ENCODE measurements around the gene C17orf75.
"Not testable (repeated sequence)": the region's sequence is repeated elsewhere in the genome, so short reads cannot be mapped to it uniquely, and the experiment has no call there.

Gene C17orf75, protein sequence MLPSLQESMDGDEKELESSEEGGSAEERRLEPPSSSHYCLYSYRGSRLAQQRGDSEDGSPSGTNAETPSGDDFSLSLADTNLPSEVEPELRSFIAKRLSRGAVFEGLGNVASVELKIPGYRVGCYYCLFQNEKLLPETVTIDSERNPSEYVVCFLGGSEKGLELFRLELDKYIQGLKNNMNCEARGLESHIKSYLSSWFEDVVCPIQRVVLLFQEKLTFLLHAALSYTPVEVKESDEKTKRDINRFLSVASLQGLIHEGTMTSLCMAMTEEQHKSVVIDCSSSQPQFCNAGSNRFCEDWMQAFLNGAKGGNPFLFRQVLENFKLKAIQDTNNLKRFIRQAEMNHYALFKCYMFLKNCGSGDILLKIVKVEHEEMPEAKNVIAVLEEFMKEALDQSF

DNA sequence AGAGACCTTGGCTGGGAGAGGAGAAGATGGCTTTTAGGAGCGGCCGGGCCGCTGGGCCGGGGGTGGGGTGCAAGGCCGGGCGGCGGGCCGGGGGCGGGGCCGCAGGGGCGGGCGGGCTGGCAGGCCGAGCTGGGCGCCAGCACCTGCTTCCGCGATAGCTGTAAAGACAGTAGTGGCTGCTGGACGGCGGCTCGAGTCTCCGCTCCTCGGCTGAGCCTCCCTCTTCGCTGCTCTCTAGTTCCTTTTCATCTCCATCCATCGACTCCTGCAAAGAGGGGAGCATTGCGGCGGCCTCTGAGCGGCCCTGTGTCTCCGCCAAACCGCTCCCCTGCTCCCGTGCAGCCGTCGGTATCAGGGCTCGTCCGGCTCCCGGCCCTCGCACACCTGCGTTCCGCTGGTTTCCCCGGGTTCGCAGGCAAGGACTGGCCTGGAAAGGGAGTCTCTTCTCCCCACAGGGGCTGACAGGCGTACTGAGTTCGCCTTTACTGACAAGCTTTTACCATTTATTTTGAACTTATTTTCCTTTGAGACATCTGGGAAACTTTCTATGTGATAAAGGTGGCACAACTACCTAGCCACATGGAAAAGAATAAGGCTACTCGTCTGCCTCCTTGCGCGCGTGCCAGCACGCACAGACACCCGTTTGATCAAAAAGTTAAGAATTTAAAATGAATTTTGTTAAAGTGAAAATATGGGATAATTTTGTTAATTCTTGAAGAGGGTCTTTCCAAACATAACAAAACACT is at the start of gene C17orf75:
TSS of gene C17orf75 (minus strand) at position 317 of the 746 bp plus-strand sequence. CDS start at position 283, 34 bp downstream.
- Histone ChIP-seq H3K9me3 (ENCODE audit: control insufficient read depth, low read length) (no peaks in the 10 kb centered on the region), H3K4me3 (ENCODE audit: low read length) (peak within 1 kb of the TSS; percentile 81), H3K27me3 (replicated peaks; ENCODE audit: control insufficient read depth, insufficient read depth, low read length) (no peaks in the 10 kb centered on the region), H3K36me3 (ENCODE audit: control insufficient read depth, insufficient read depth, low read length, severe bottlenecking) (no peaks in the 10 kb centered on the region), H3K9ac (ENCODE audit: low read length) (peak within 1 kb of the TSS; percentile 82), H3K4me1 (ENCODE audit: control insufficient read depth, insufficient read depth, low read length) (peaks cover 9% of the 10 kb centered on the region)
- peak; percentile 73 for DNase-seq (ENCODE audit: low read depth)

DNA sequence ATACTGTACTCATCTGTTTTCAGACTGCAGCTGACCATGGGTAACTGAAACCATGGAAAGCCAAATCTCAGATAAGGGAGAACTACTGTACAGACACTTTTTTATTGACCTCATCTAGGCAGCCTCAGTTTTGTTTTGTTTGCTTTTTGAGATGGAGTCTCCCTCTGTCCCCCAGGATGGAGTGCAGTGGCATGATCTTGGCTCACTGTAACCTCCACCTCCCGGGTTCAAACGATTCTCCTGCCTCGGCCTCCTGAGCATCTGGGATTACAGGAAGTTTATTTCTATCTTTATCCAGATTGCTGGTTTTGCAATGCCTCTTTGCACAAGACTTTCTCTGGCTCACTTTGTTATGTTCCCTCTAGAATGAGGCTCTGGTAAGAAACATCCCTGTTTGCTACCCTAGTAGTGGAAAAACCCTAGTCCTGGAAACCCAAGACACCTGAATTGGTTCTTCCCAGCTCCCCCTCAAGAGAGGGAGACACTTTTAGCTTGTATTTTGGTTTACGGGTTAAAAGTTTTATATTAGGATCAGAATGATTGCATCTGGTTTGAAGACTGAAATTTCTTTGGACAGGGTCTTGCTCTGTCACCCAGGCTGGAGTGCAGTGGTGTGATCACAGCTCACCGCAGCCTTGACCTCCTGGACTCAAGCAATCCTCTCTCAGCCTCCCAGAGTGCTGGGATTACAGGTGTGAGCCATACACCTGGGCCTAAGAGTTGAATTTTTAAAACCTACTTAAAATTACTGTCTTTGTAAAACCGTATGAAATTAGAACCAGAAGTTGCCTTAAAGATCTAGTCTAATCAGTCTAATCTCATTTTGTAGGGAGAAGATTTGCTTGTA is 46.9 kb upstream of the C17orf75 start:
- H3K36me3 ChIP-seq (ENCODE audit: control insufficient read depth, insufficient read depth, low read length, severe bottlenecking) = peaks cover 38% of the 10 kb centered on the region
- H3K9me3 ChIP-seq (ENCODE audit: control insufficient read depth, low read length) = no peaks in the 10 kb centered on the region
- no peak overlapping the region for H3K4me3 ChIP-seq (ENCODE audit: low read length)

DNA sequence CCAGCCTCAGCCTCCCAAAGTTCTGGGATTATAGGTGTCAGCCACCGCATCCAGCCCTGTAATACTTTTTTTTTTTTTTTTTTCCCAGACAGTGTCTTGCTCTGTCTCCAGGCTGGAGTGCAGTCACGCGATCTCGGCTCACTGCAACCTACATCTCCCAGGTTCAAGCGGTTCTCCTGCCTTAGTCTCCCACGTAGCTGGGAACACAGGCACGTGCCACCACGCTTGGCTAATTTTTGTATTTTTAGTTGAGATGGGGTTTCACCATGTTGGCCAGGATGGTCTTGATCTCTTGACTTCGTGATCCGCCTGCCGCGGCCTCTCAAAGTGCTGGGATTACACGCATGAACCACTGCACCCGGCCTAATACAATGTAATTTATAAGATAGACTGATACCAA is 46.2 kb upstream of the C17orf75 start:
- H3K4me3 ChIP-seq (ENCODE audit: low read length); H3K9me3 ChIP-seq (ENCODE audit: control insufficient read depth, low read length); H3K9ac ChIP-seq (ENCODE audit: low read length); DNase-seq (ENCODE audit: low read depth); H3K27me3 ChIP-seq (replicated peaks; ENCODE audit: control insufficient read depth, insufficient read depth, low read length): not testable (repeated sequence)
- Histone ChIP-seq H3K4me1 (ENCODE audit: control insufficient read depth, insufficient read depth, low read length) (peaks cover 13% of the 10 kb centered on the region), H3K36me3 (ENCODE audit: control insufficient read depth, insufficient read depth, low read length, severe bottlenecking) (peaks cover 45% of the 10 kb centered on the region)

More for the DNA sequence above, 46.9 kb upstream of the C17orf75 start:
- H3K27me3 ChIP-seq (replicated peaks; ENCODE audit: control insufficient read depth, insufficient read depth, low read length) = no peaks in the 10 kb centered on the region
- H3K4me1 ChIP-seq (ENCODE audit: control insufficient read depth, insufficient read depth, low read length) = peaks cover 13% of the 10 kb centered on the region
- no peak overlapping the region for H3K9ac ChIP-seq (ENCODE audit: low read length)
- peak; percentile 4 for DNase-seq (ENCODE audit: low read depth)

DNA sequence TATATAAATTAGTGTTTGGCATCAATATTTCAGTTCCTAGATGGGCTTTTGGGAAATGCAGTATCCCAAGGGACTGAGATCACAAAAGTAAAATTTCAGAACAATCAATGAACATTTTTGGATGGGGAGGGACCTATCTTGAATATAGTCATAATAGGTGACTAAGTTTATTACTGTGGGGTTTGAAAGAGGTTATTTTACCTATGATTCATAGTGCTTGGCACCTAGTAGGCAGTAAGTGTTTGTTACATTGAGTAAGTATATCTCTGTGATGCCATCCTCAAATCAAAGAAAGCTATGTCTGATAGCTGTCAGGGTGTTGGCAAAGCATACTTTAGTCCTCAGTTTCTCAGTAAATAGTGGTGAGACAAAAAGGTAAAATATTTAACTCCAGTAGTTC is 44.9 kb upstream of the C17orf75 start:
- Histone ChIP-seq H3K9ac (ENCODE audit: low read length) (no peak overlapping the region), H3K9me3 (ENCODE audit: control insufficient read depth, low read length) (no peaks in the 10 kb centered on the region), H3K27me3 (replicated peaks; ENCODE audit: control insufficient read depth, insufficient read depth, low read length) (no peaks in the 10 kb centered on the region), H3K4me3 (ENCODE audit: low read length) (no peak overlapping the region), H3K4me1 (ENCODE audit: control insufficient read depth, insufficient read depth, low read length) (peaks cover 13% of the 10 kb centered on the region), H3K36me3 (ENCODE audit: control insufficient read depth, insufficient read depth, low read length, severe bottlenecking) (peaks cover 58% of the 10 kb centered on the region)
- no peak for DNase-seq (ENCODE audit: low read depth)

DNA sequence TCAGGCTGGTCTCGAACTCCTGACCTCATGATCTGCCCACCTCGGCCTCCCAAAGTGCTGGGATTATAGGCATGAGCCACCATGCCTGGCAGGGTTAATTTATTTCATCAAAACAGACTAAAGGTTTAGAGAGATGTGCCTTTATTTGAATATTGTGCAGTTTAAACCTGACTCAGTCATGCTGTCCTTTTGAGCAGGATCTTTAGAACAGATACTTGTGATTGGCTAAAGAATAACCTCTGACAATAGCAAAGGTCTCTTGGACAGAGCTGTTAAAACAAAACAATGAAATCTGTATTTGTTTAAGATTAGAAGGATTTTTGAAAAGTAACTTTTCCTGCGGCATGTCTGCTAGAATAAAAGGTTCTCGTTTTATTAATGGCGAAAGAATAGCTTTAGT is 44.0 kb upstream of the C17orf75 start:
- no peaks in the 10 kb centered on the region for H3K9me3 ChIP-seq (ENCODE audit: control insufficient read depth, low read length)
- DNase-seq (ENCODE audit: low read depth) = no peak
- H3K4me1 ChIP-seq (ENCODE audit: control insufficient read depth, insufficient read depth, low read length) = peaks cover 13% of the 10 kb centered on the region
- peaks cover 64% of the 10 kb centered on the region for H3K36me3 ChIP-seq (ENCODE audit: control insufficient read depth, insufficient read depth, low read length, severe bottlenecking)
- no peaks in the 10 kb centered on the region for H3K27me3 ChIP-seq (replicated peaks; ENCODE audit: control insufficient read depth, insufficient read depth, low read length)
- no peak overlapping the region for H3K4me3 ChIP-seq (ENCODE audit: low read length)
- H3K9ac ChIP-seq (ENCODE audit: low read length) = no peak overlapping the region

DNA sequence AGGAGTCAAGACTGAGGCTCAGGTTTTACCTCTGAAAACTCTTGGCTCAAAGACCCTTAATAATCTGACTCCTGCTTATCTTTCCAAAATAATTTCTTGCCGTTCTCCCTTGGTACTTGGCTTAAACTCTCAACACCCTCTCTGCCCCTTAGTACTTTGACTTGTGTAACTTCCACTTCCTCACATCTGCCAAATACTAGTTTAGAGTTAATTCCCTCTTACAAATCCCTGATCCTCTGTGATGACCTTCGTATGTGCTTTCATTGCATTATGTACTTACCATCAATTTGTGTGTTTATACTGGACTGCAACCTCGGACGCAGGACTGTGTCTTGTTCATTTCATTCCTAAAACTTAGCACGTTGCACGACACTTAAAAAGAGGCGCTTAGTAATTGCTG is 43.1 kb upstream of the C17orf75 start:
- no peak for DNase-seq (ENCODE audit: low read depth)

DNA sequence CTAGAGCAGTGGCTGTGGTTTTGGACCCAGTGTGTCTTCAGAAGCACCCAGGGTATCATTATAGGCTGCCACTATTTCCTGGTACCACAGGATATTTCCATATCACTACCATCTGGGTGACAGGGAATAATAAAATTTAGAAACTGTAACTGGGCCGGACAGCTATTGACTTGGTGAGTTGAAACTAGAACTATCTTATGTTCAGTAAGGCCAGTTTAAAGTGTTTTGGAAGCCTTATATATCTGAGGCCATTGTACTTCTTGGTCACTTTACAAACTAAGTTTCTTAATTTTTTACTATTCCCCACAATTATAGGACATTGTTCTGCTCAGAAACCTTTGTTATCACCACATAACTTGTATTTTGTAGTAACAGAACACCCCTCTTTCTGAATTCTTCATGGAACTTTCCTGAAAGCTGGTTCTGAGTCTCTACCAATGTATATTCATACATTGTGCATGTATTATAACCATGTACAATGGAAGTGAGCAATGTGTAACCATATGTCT is 42.0 kb upstream of the C17orf75 start:
- no peak for DNase-seq (ENCODE audit: low read depth)
- no peaks in the 10 kb centered on the region for H3K9me3 ChIP-seq (ENCODE audit: control insufficient read depth, low read length)
- H3K36me3 ChIP-seq (ENCODE audit: control insufficient read depth, insufficient read depth, low read length, severe bottlenecking) = peaks cover 79% of the 10 kb centered on the region
- no peak overlapping the region for H3K4me3 ChIP-seq (ENCODE audit: low read length)
- H3K4me1 ChIP-seq (ENCODE audit: control insufficient read depth, insufficient read depth, low read length) = peaks cover 10% of the 10 kb centered on the region
- no peak overlapping the region for H3K9ac ChIP-seq (ENCODE audit: low read length)
- H3K27me3 ChIP-seq (replicated peaks; ENCODE audit: control insufficient read depth, insufficient read depth, low read length) = no peaks in the 10 kb centered on the region

More for the DNA sequence above, 43.1 kb upstream of the C17orf75 start:
- Histone ChIP-seq H3K4me3 (ENCODE audit: low read length) (no peak overlapping the region), H3K36me3 (ENCODE audit: control insufficient read depth, insufficient read depth, low read length, severe bottlenecking) (peaks cover 73% of the 10 kb centered on the region), H3K9me3 (ENCODE audit: control insufficient read depth, low read length) (no peaks in the 10 kb centered on the region), H3K9ac (ENCODE audit: low read length) (no peak overlapping the region), H3K27me3 (replicated peaks; ENCODE audit: control insufficient read depth, insufficient read depth, low read length) (no peaks in the 10 kb centered on the region), H3K4me1 (ENCODE audit: control insufficient read depth, insufficient read depth, low read length) (peaks cover 13% of the 10 kb centered on the region)

DNA sequence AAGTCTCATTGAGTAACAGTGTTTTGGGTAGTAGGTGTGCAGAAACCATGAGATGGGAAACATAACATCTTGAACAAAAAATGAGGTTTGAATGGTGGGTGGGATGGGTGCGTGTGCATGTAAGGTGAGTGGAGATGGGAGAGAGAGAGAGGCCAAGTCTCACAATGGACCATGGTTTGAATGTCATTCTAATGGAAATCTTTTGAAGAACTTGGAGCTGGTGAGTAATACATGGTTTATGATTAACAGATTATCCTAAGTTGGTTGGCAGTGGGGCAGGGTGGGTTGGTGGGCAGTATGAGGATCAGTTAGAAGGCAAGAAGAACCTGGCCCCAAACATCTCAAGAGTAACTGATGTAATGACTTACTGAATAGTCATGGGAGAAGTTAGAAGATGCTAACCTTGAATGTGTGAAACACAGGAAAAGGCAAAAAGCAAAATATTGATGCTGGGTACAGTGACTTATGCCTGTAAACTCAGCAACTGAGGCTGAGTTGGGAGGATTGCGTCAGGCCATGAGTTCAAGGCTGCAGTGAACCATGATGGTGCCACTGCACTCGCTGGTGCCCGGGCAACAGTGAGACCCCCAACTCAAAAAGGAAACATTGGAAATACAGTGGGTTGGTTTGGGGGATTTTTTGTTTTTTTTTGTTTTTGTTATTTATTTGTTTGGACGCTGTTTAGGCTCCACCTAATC is 40.7 kb upstream of the C17orf75 start:
- H3K27me3 ChIP-seq (replicated peaks; ENCODE audit: control insufficient read depth, insufficient read depth, low read length) = no peaks in the 10 kb centered on the region
- H3K9ac ChIP-seq (ENCODE audit: low read length) = no peak overlapping the region
- no peak overlapping the region for H3K4me3 ChIP-seq (ENCODE audit: low read length)
- no peak for DNase-seq (ENCODE audit: low read depth)
- peaks cover 86% of the 10 kb centered on the region for H3K36me3 ChIP-seq (ENCODE audit: control insufficient read depth, insufficient read depth, low read length, severe bottlenecking)
- no peaks in the 10 kb centered on the region for H3K9me3 ChIP-seq (ENCODE audit: control insufficient read depth, low read length)
- H3K4me1 ChIP-seq (ENCODE audit: control insufficient read depth, insufficient read depth, low read length) = peaks cover 4% of the 10 kb centered on the region

DNA sequence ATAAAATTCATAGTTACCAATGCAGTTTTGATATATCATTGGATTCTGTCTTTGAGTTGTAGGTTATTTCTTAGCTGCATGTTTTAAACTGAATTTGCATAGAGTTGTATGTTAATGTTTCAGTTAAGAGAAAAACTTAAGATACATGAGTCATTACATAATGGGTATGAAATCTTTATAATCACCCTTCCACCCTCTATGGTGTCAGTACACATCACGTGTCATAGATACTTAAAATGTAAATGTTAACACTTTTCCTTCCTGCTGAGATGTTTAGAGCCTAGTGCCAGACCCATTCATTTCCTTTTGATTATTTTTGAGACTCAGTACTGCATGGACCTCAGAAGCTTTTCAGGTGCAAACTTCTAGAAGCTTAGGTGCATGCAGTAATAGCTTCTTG is 28.5 kb upstream of the C17orf75 start:
- Histone ChIP-seq H3K27me3 (replicated peaks; ENCODE audit: control insufficient read depth, insufficient read depth, low read length) (no peaks in the 10 kb centered on the region), H3K36me3 (ENCODE audit: control insufficient read depth, insufficient read depth, low read length, severe bottlenecking) (peaks cover 99% of the 10 kb centered on the region), H3K4me3 (ENCODE audit: low read length) (no peak overlapping the region), H3K4me1 (ENCODE audit: control insufficient read depth, insufficient read depth, low read length) (peaks cover 5% of the 10 kb centered on the region), H3K9me3 (ENCODE audit: control insufficient read depth, low read length) (no peaks in the 10 kb centered on the region), H3K9ac (ENCODE audit: low read length) (no peak overlapping the region)
- no peak for DNase-seq (ENCODE audit: low read depth)

DNA sequence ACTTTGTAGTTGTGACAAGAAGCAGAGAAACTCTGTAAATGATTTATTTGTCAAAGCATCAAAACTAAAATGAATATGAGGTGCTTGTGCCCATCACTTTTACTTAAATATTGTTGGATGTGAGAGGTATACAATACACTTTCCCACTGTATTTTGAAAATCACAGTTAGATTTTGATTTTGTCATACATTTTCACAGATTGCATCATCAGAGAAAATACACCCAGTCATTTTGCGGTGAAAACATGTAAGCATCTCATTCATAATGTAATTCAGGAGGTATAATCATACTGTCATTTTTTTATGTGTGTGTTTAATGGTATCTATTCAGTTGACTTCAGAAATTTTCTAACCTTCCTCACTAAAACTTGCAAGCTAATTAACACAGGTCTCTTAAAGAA is 19.3 kb upstream of the C17orf75 start:
- Histone ChIP-seq H3K9me3 (ENCODE audit: control insufficient read depth, low read length) (no peaks in the 10 kb centered on the region), H3K27me3 (replicated peaks; ENCODE audit: control insufficient read depth, insufficient read depth, low read length) (no peaks in the 10 kb centered on the region), H3K4me3 (ENCODE audit: low read length) (no peak overlapping the region), H3K4me1 (ENCODE audit: control insufficient read depth, insufficient read depth, low read length) (peaks cover 11% of the 10 kb centered on the region), H3K36me3 (ENCODE audit: control insufficient read depth, insufficient read depth, low read length, severe bottlenecking) (peaks cover 88% of the 10 kb centered on the region), H3K9ac (ENCODE audit: low read length) (no peak overlapping the region)
- no peak for DNase-seq (ENCODE audit: low read depth)
